SK-N-SH treated with all-trans-retinoic acid at 6 μM for 48 hours (cell line): Measurements from ENCODE around the gene KLRF1.

ENCODE experiments used
- ARNTL ChIP-seq: fragments of 450-650 bp; formaldehyde crosslinking; IDR thresholded peaks from 2 replicates; pipeline ENCODE4 v1.5.0; 2020; ENCODE audit warnings: low read depth, mild to moderate bottlenecking, moderate library complexity, borderline replicate concordance
- RARB ChIP-seq: fragments of 250-450 bp; sonication (Bioruptor Pico); IDR thresholded peaks from 2 replicates; pipeline ENCODE4 v1.8.0; 2021; ENCODE audit warnings: mild to moderate bottlenecking, moderate library complexity
- ZFP30 ChIP-seq: fragments of 450-650 bp; formaldehyde crosslinking; IDR thresholded peaks from 2 replicates; pipeline ENCODE4 v1.5.0; 2022; ENCODE audit warnings: mild to moderate bottlenecking, moderate library complexity
- TF ChIP-seq, protein P1 (sequence below): fragments of 250-450 bp; sonication (Bioruptor Pico); IDR thresholded peaks from 2 replicates; pipeline ENCODE4 v1.5.1; 2020; ENCODE audit warnings: low read depth, mild to moderate bottlenecking, moderate library complexity
- TF ChIP-seq, protein P2 (sequence below): fragments of 250-450 bp; sonication (Bioruptor Pico); IDR thresholded peaks from 2 replicates; pipeline ENCODE4 v1.8.0; 2020; ENCODE audit warnings: mild to moderate bottlenecking, moderate library complexity, borderline replicate concordance

DNA sequence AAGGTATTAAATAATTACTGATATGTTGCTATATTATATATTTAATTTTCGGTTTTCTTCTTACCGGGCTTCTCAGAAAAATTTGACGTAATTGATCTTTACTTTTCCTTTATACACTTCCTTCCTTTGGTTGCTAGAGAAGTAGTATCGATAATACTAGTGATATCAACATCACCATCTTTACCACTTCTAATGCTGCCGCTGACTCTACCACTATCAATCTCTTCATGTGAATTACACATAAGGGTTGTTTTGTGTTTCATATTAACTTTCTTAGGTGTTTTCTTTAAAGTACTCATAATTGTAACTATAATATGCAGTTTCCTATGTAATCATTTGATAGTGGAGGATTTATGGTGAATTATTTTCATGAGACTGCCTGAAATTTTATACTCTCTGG is 30.9 kb upstream of the KLRF1 start:
- TF ChIP-seq, protein P1, sequence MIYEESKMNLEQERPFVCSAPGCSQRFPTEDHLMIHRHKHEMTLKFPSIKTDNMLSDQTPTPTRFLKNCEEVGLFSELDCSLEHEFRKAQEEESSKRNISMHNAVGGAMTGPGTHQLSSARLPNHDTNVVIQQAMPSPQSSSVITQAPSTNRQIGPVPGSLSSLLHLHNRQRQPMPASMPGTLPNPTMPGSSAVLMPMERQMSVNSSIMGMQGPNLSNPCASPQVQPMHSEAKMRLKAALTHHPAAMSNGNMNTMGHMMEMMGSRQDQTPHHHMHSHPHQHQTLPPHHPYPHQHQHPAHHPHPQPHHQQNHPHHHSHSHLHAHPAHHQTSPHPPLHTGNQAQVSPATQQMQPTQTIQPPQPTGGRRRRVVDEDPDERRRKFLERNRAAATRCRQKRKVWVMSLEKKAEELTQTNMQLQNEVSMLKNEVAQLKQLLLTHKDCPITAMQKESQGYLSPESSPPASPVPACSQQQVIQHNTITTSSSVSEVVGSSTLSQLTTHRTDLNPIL = no peak
- no peak for TF ChIP-seq ZFP30 (CRISPR knock-in tag)
- no peak for TF ChIP-seq ARNTL (CRISPR knock-in tag)
- TF ChIP-seq, protein P2, sequence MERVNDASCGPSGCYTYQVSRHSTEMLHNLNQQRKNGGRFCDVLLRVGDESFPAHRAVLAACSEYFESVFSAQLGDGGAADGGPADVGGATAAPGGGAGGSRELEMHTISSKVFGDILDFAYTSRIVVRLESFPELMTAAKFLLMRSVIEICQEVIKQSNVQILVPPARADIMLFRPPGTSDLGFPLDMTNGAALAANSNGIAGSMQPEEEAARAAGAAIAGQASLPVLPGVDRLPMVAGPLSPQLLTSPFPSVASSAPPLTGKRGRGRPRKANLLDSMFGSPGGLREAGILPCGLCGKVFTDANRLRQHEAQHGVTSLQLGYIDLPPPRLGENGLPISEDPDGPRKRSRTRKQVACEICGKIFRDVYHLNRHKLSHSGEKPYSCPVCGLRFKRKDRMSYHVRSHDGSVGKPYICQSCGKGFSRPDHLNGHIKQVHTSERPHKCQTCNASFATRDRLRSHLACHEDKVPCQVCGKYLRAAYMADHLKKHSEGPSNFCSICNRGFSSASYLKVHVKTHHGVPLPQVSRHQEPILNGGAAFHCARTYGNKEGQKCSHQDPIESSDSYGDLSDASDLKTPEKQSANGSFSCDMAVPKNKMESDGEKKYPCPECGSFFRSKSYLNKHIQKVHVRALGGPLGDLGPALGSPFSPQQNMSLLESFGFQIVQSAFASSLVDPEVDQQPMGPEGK (CRISPR knock-in tag) = no peak
- no peak for TF ChIP-seq RARB (CRISPR knock-in tag)
